Measurements from ENCODE around the gene SORCS2.

GRCh38 chr4:7666011-7666410 is 473.7 kb downstream of the SORCS2 start:
- TF ChIP-seq TAF1 (IDR thresholded peaks at IDR 0.05; ENCODE audit: borderline replicate concordance, insufficient read depth, low read length) (no peak), POLR2AphosphoS5 (IDR thresholded peaks at IDR 0.05; ENCODE audit: low read depth, low read length) (no peak), SIN3A (IDR thresholded peaks at IDR 0.05; ENCODE audit: borderline replicate concordance, insufficient read depth, low read length) (no peak), REST (IDR thresholded peaks at IDR 0.05; ENCODE audit: insufficient read depth in 1 of 2, low read depth in 2 of 2, low read length in 2 of 2) (no peak), FOXP2 (optimal IDR thresholded peaks at IDR 0.05; ENCODE audit: borderline replicate concordance, extremely low read depth, extremely low read length, insufficient read depth) (no peak)

All from PFSK-1 (cell line).